ENCODE measurements around the gene ATP5PO. TPM values are rescaled to one million over a fixed set of nuclear protein-coding genes. Genes with fewer than 3 reads are reported as not detected.

Gene ATP5PO
- total and polyA plus RNA-seq, 2 of the 13 experiments (the other 11 are each of a cell fraction or from before 2014, with no cell fraction given), result 256 to 297 TPM

- Histone ChIP-seq H2AFZ (ENCODE audit: low read length) (no peak overlapping the region), H3K9ac (ENCODE audit: insufficient read depth, low read depth, low read length) (no peak overlapping the region), H3K4me2 (ENCODE audit: low read depth, low read length) (no peak overlapping the region), H4K20me1 (ENCODE audit: insufficient read depth, low read length) (no peaks in the 10 kb centered on the region), H3K27me3 (ENCODE audit: control insufficient read depth in 1 of 2, insufficient read depth in 2 of 2, low read length in 2 of 2) (no peaks in the 10 kb centered on the region), H3K79me2 (ENCODE audit: insufficient read depth, low read length) (no peaks in the 10 kb centered on the region), H3K4me1 (ENCODE audit: insufficient read depth, low read length) (no peaks in the 10 kb centered on the region), H3K4me3 (replicated peaks in 1 of 3; ENCODE audit: insufficient read depth in 1 of 3, low read depth in 2 of 3, low read length in 3 of 3) (no peak overlapping the region), H3K27ac (ENCODE audit: extremely low read length, insufficient read depth, low read length) (no peak overlapping the region), H3K9me3 (ENCODE audit: low read length) (no peaks in the 10 kb centered on the region), H3K36me3 (replicated peaks in 1 of 2; ENCODE audit: control insufficient read depth in 1 of 2, insufficient read depth in 2 of 2, low read length in 2 of 2) (peaks cover 18 to 63% of the 10 kb centered on the region in 2 experiments)
- intact Hi-C loops (cut with micrococcal nuclease; ENCODE audit: unreplicated experiment) (no loop called here), in situ Hi-C loops (cut with HindIII; ENCODE audit: extremely low pct_ligation_motif_present, low pct_unique_long_range_greater_than_20kb) (no loop called here)
- ChIA-PET POLR2A (interaction anchor here (0.9 kb wide), 1 partner anchor 8 kb away, joined by 3 read pairs; no protein-coding TSS in a partner anchor), CTCF (ENCODE audit: low intra/inter-chr PET ratio, low total read pairs) (no interaction called here)
- no TSS peak for BruUV-seq (replicated peaks)
- TF ChIP-seq ZNF335 (CRISPR knock-in tag; IDR thresholded peaks at IDR 0.05) (no peak), ZFP36L2 (CRISPR knock-in tag; IDR thresholded peaks at IDR 0.05) (no peak), ZBTB8A (CRISPR knock-in tag; IDR thresholded peaks at IDR 0.05; ENCODE audit: borderline replicate concordance, low read depth) (no peak), ZNF710 (CRISPR knock-in tag; IDR thresholded peaks at IDR 0.05; ENCODE audit: borderline replicate concordance) (no peak)
- no peak for FAIRE-seq
- DNase-seq (ENCODE audit: low spot score), result no peak
- no peak for ATAC-seq
- WGBS (ENCODE audit: low lambda C conversion rate), result 93% methylated on average over 3 of the region's 5 CpGs
These were observed 11.6 kb downstream of the ATP5PO start for GRCh38 chr21:33904041-33904440.

- no TSS peak for BruUV-seq (replicated peaks)
- no peak for TF ChIP-seq ZNF772 (CRISPR knock-in tag; IDR thresholded peaks at IDR 0.05)
- no peak for TF ChIP-seq GZF1 (CRISPR knock-in tag; IDR thresholded peaks at IDR 0.05)
- TF ChIP-seq ZNF792 (CRISPR knock-in tag; IDR thresholded peaks at IDR 0.05), result no peak
- no peak for TF ChIP-seq USF2 (IDR thresholded peaks at IDR 0.05; ENCODE audit: low read depth, low read length)
- TF ChIP-seq USF2 (CRISPR knock-in tag; IDR thresholded peaks at IDR 0.05; ENCODE audit: borderline replicate concordance), result no peak
- no peak for TF ChIP-seq TEAD2 (CRISPR knock-in tag; IDR thresholded peaks at IDR 0.05)
- no peak for TF ChIP-seq XBP1 (CRISPR knock-in tag; IDR thresholded peaks at IDR 0.05)
- no peak for TF ChIP-seq ZNF256 (CRISPR knock-in tag; conservative IDR thresholded peaks at IDR 0.05)
- TF ChIP-seq YEATS2 (CRISPR knock-in tag; IDR thresholded peaks at IDR 0.05; ENCODE audit: borderline replicate concordance), result no peak
- no peak for TF ChIP-seq TAF15 (IDR thresholded peaks at IDR 0.05; ENCODE audit: low read depth, low read length, poor library complexity, severe bottlenecking)
- no peak for TF ChIP-seq IRX3 (CRISPR knock-in tag; IDR thresholded peaks at IDR 0.05; ENCODE audit: borderline replicate concordance, low read depth)
- no peak for TF ChIP-seq SIN3A (IDR thresholded peaks at IDR 0.05; ENCODE audit: borderline replicate concordance, low read depth, low read length)
These were observed 13.3 kb downstream of the ATP5PO start for GRCh38 chr21:33902349-33902748.

More at GRCh38 chr21:33902349-33902748, 13.3 kb downstream of the ATP5PO start:
- 98% methylated on average over 5 of the region's 6 CpGs for WGBS (ENCODE audit: low lambda C conversion rate)
- ATAC-seq, result peak; percentile 28; the same call in 1 of the 3 replicates
- H4K20me1 ChIP-seq (ENCODE audit: insufficient read depth, low read length), result no peaks in the 10 kb centered on the region
- no peaks in the 10 kb centered on the region for H3K9me3 ChIP-seq (ENCODE audit: low read length)
- peaks cover 14 to 48% of the 10 kb centered on the region in 2 experiments for H3K36me3 ChIP-seq (replicated peaks in 1 of 2; ENCODE audit: control insufficient read depth in 1 of 2, insufficient read depth in 2 of 2, low read length in 2 of 2)
- ChIA-PET POLR2A (no interaction called here), CTCF (ENCODE audit: low intra/inter-chr PET ratio, low total read pairs) (no interaction called here)
- H2AFZ ChIP-seq (ENCODE audit: low read length), result no peak overlapping the region
- no peak overlapping the region for H3K9ac ChIP-seq (ENCODE audit: insufficient read depth, low read depth, low read length)
- no peak overlapping the region for H3K27ac ChIP-seq (ENCODE audit: extremely low read length, insufficient read depth, low read length)
- no peaks in the 10 kb centered on the region for H3K79me2 ChIP-seq (ENCODE audit: insufficient read depth, low read length)
- no peaks in the 10 kb centered on the region for H3K27me3 ChIP-seq (ENCODE audit: control insufficient read depth in 1 of 2, insufficient read depth in 2 of 2, low read length in 2 of 2)
- intact Hi-C loops (cut with micrococcal nuclease; ENCODE audit: unreplicated experiment), result no loop called here
- H3K4me2 ChIP-seq (ENCODE audit: low read depth, low read length), result no peak overlapping the region
- in situ Hi-C loops (cut with HindIII; ENCODE audit: extremely low pct_ligation_motif_present, low pct_unique_long_range_greater_than_20kb), result no loop called here
- no peak overlapping the region for H3K4me3 ChIP-seq (replicated peaks in 1 of 3; ENCODE audit: insufficient read depth in 1 of 3, low read depth in 2 of 3, low read length in 3 of 3)
- no peak for DNase-seq (ENCODE audit: low spot score)
- FAIRE-seq, result no peak
- H3K4me1 ChIP-seq (ENCODE audit: insufficient read depth, low read length), result no peaks in the 10 kb centered on the region
